HG03280 (cell line): Measurements from ENCODE around the gene MCUR1.
"Not testable (repeated sequence)": the region's sequence is repeated elsewhere in the genome, so short reads cannot be mapped to it uniquely, and the experiment has no call there.

Experiments
- ATAC-seq: cut with Tn5 transposase; IDR thresholded peaks from one replicate; pipeline ENCODE4 v1.9.1; 2021; ENCODE audit warnings: mild to moderate bottlenecking, moderate library complexity; ENCODE audit not compliant: unreplicated experiment

Gene MCUR1

GRCh38 chr6:13814176-13814937 is at the start of gene MCUR1:
Gene MCUR1, minus strand, starts transcription at chr6:13814557. Its CDS starts 128 bp downstream, at chr6:13814429.
- peak; percentile 80 for ATAC-seq

- ATAC-seq: no peak
Observed at GRCh38 chr6:13863699-13864155, 49.4 kb upstream of the MCUR1 start.

- not testable (repeated sequence) for ATAC-seq
Observed at GRCh38 chr6:13860556-13861185, 46.3 kb upstream of the MCUR1 start.

- ATAC-seq: no peak
Observed at GRCh38 chr6:13859871-13860555, 45.7 kb upstream of the MCUR1 start.

- ATAC-seq: no peak
Observed at GRCh38 chr6:13854716-13855250, 40.4 kb upstream of the MCUR1 start.

GRCh38 chr6:13853871-13854270 is 39.5 kb upstream of the MCUR1 start:
- ATAC-seq: no peak

- ATAC-seq: no peak
Observed at GRCh38 chr6:13851803-13852202, 37.4 kb upstream of the MCUR1 start.

GRCh38 chr6:13851330-13851729 is 37.0 kb upstream of the MCUR1 start:
- ATAC-seq: no peak

- ATAC-seq: not testable (repeated sequence)
Observed at GRCh38 chr6:13850690-13851089, 36.3 kb upstream of the MCUR1 start.

GRCh38 chr6:13848522-13849150 is 34.3 kb upstream of the MCUR1 start:
- ATAC-seq: no peak

- ATAC-seq: no peak
Observed at GRCh38 chr6:13847326-13848050, 33.1 kb upstream of the MCUR1 start.

- ATAC-seq: no peak
Observed at GRCh38 chr6:13846841-13847240, 32.5 kb upstream of the MCUR1 start.

- no peak for ATAC-seq
Observed at GRCh38 chr6:13841936-13842335, 27.6 kb upstream of the MCUR1 start.

GRCh38 chr6:13838616-13839015 is 24.3 kb upstream of the MCUR1 start:
- ATAC-seq: no peak

GRCh38 chr6:13836170-13836569 is 21.8 kb upstream of the MCUR1 start:
- no peak for ATAC-seq

- ATAC-seq: no peak
Observed at GRCh38 chr6:13834790-13835189, 20.4 kb upstream of the MCUR1 start.

GRCh38 chr6:13834018-13834417 is 19.7 kb upstream of the MCUR1 start:
- not testable (repeated sequence) for ATAC-seq

- ATAC-seq: no peak
Observed at GRCh38 chr6:13832778-13833177, 18.4 kb upstream of the MCUR1 start.

GRCh38 chr6:13831615-13832014 is 17.3 kb upstream of the MCUR1 start:
- no peak for ATAC-seq

- no peak for ATAC-seq
Observed at GRCh38 chr6:13830803-13831202, 16.4 kb upstream of the MCUR1 start.
